ENCODE results near the gene RFLNA. TPM values are rescaled to one million over a fixed set of nuclear protein-coding genes. Genes with fewer than 3 reads are reported as not detected.
"Not testable (repeated sequence)": the region's sequence is repeated elsewhere in the genome, so short reads cannot be mapped to it uniquely, and the experiment has no call there.

Gene RFLNA
- total RNA-seq, 2 donors from 2014 or later, result 46.2 to 51.0 TPM

DNA sequence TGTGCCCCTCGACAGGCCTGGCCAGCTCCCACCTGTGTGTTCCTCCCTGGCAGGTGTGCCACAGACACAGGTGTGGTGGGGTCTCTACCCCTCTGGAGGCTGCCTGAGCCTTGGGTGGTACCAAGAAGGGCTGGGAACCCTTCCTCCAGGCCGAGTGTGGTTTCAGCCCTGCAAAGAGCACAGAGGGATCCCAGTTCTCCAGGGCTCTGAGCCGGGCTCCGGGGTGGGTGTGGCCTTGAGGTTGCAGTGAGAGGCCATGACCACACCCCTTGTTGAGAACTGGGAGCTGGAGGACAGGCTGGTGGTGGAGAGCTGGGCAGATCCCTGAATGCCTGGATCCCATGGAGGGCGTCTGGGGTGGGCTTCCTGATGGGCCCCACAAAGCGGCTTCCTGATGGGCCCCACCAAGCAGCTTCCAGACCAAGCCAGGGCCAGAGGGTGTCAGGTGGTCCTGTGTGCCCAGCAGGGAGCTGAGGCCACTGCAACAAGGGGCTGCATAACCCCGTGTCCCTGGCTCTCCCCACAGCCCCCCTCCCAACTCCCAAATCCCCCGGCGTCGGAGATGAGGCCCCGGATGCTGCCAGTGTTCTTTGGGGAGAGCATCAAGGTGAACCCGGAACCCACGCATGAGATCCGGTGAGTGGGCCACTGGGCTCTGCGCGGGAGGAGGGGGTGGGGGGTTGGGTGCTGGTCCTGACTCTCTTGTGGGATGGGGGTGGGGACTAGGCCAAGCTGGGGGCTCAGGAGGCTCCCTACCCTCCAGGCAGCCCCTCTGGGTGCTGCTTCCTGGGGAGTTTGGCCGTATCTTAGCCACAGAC, 16.6 kb downstream of the RFLNA start:
- ATAC-seq (peak; percentile 72), DNase-seq (peak in 1 of 2 donors; percentile 43)
- intact Hi-C loops (cut with DNase I, micrococcal nuclease), result no loop called here

DNA sequence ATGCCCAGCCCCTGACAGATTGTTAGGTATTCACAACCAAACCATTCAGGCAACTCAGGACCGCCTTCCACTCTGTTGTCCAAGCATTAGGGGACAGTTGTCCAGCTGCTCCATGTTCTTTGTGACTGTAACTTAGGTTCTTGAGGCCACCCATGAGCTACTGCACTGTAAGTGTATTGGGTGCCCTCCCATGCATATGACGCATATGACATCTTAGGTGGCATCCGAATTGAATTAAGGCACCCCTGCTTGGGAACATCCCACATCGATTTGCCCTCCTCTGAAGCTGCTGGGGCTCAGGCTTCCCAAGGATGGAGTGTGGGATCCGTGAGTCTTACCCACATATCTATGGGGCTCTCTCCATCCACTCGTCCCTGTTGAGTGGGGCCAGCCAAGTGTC, 17.7 kb downstream of the RFLNA start:
- ATAC-seq (no peak), DNase-seq (no peak)
- intact Hi-C loops (cut with DNase I, micrococcal nuclease), result no loop called here

DNA sequence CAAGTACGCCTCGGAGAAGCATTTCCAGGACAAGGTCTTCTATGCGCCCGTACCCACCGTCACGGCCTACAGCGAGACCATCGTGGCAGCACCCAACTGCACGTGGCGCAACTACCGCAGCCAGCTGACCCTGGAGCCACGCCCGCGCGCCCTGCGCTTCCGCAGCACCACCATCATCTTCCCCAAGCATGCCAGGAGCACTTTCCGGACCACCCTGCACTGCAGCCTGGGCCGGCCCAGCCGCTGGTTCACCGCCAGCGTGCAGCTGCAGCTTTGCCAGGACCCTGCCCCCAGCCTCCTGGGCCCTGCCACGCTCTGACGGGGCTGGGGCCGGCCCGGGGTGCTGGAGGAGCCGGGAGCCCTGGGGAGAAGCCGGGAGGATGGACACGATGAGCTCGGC, 19.3 kb downstream of the RFLNA start:
- DNase-seq (no peak), ATAC-seq (no peak)
- intact Hi-C loops (cut with DNase I, micrococcal nuclease), result no loop called here

DNA sequence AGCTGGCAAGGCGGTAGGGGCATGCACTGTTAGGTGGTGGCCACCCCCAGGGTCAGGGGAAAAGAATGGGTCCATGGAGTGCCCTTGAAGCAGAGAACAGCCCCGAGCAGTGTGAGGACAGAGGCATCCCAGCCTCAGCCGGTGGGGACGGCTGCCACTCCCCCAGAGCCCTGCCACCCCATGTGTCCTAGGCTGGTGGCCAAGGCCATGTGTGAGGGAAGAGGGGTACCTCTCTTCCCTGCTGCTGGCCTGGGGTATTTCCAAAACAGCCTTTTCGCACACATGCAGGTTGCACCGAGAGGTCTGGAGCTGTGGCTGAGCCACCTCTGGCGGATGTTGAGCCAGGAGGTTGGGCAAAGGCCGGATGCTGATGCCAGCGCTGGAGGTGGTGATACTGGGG, 19.9 kb downstream of the RFLNA start:
- no peak for DNase-seq
- ATAC-seq, result no peak
- intact Hi-C loops (cut with DNase I, micrococcal nuclease), result no loop called here

DNA sequence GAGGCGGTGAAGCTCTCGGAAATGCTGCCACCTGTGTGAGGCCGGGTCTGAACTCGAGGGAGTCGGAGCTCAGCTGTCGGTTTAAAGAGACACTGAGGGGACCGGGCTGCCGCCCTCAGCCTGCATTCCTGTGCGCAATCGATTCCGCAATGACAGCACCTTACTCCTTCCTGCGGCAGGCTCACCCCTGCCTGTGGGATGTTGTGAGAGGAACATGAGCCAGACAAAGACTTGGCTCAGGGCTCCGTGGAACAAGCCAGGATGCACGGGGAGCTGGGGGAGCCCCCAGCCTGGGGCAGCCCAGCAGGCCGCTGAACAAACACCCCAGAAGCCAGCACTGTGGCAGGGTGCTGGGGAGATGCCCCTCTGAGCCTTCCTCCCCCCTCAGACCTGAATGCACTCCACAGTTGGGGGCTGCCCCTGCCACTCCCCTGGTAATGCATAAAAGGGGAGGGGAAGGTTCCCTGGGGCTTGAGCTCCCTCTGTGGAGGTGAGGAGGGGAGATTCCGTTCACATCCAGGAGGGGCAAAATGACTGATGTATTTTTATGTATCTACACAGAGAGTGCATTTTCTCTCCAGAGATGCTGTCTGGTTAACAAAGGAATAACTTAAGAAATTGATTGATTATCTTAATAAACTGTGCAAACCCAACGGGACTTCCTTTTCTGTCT, 20.6 kb downstream of the RFLNA start:
- intact Hi-C loops (cut with DNase I, micrococcal nuclease), result no loop called here
- ATAC-seq (no peak), DNase-seq (no peak)

DNA sequence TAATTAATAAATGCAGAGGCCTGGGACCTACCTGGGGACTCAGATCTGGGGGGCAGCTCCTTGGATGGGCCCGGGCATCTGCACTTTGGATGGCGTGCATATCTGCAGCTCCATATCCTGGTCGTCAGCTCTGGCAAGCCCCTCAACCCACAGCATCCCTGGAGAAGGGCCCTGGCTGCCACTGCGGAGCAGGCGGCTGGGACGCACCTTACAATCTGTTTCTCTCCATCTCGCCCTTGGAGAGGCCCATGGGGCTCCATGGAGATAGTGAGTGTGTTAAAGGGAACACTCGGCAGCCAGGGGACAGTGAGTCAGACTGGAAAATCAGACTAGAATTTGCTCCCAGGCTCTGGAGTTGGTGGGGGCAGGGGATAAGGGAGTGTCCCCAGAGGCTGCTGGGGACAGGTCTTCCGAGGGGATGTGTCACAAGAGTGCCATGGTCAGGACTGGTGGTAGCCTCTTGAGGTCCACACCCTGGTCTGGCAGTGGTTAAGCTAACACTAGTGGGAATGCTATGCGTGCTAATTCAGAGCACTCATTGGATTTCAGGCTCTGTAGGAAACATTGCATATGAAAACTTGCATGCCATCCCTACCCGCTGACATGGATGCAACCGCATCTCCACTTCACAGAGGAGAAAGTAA, 21.5 kb downstream of the RFLNA start:
- ATAC-seq (no peak), DNase-seq (no peak)
- intact Hi-C loops (cut with DNase I, micrococcal nuclease), result no loop called here

DNA sequence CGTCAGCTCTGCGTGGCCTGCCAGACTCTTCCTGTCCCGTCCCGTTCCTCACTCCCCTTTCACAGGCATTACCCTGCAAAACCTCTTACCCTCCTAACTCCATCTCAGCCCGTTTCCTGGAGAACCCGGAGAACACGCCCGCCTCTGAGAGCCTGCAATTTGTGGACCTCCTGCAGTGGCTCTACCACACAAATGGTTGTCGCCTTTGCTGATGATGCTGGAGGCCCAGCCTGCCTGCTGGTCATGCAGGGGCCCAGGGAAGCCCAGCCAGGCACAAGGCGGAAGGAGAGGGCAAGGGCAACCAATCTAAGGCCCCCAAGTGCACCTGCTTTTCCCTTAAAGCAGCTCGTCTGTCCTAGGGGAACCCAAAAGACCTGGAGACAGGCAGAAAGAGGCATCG, 22.5 kb downstream of the RFLNA start:
- ATAC-seq (no peak), DNase-seq (no peak)
- intact Hi-C loops (cut with DNase I, micrococcal nuclease), result no loop called here

DNA sequence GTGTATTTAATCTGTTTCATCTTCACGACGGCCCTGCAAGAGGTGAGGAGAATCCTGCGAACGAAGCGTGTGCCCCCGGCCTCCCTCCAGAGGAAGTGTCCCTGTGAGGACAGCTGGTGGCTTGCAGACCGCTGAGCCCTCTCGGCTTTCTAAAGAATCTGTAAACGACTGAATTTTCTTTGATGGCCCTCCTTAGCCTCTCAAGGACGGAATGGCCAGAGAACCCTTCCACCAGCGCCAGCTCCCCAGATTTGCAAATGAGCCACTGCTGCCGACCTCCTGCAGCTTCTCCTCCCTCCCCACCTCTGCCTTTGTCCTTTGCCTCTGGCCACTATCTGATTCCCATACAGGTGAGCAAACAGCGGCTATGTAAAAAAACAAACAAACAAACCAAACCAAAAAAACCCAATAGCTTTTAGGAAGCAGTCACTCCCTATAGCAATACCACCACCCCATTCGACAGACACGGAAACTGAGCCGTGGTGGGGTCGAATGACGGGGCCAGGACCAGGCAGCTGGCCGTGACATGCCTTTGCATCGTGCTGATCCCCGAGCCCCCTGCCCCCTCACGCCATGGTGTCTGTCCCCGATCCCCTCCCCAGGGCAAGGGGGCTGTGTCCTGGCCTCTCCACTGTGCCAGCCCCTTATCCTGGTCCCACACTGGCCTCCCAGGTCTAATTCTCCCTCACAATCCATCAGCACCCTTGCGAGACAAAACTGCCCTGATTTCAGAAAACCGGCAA, 23.6 kb downstream of the RFLNA start:
- intact Hi-C loops (cut with DNase I, micrococcal nuclease), result no loop called here
- ATAC-seq (no peak), DNase-seq (no peak)

DNA sequence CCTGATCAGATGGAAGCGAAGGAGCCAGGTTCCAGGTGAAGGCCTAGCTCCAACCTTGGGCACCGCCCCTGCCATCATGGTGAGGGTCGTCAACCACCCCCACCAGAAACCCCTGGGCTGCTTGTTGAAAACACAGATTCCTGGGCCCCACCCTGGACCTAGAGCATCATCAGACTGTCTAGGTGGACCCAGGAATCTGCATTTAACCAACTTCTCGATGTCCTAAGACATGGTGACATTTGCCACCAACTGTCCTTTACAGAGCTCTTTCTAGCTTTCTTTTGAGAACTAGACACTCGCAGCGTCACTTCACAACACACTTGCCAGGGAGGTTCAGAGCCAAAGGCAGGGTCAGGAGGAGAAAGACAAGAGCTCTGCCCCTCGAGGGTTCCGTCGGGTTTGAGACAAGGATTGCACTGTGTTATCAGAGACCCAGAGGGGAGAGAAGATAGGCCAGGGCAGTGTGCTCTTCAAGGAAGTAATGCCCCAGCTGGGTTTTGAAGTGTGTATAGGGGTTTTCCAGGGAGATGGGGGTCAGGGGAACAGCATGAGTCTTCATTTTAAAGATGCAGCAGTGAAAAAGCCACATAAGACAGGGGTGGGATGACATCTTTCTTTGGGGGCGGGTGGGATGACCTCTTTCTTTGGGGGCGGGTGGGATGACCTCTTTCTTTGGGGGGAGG, 24.6 kb downstream of the RFLNA start:
- intact Hi-C loops (cut with DNase I, micrococcal nuclease), result loop anchor here in 1 of 2 donors (10.0 kb wide), 1 partner anchor 285 kb away; no protein-coding TSS in a partner anchor
- no peak for ATAC-seq
- no peak for DNase-seq

DNA sequence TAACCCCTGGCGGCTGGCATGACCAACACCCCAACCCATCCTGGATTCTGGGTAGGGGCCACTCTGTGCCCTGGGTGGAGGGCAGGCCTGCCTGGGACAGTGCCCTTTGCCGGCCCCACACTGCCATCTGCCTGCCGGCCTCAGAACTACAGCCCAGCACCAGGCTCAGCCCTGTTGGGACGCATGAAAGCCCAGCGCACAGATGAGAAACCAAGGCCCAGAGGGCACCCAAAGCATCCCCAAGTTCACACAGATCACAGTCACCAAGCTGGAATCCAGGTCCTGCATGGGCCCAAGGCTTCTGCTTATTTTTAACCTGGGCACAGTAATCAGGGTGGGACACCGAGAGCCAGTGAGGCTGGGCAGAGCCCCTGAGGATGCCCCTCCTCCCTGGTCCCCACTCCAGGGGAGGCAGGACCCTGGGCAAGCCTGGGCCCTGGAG, 26.2 kb downstream of the RFLNA start:
- DNase-seq, result peak; percentile 46 to 73
- peak; percentile 79 for ATAC-seq
- intact Hi-C loops (cut with DNase I, micrococcal nuclease), result loop anchor here in 1 of 2 donors (10.0 kb wide), 1 partner anchor 286 kb away; no protein-coding TSS in a partner anchor

DNA sequence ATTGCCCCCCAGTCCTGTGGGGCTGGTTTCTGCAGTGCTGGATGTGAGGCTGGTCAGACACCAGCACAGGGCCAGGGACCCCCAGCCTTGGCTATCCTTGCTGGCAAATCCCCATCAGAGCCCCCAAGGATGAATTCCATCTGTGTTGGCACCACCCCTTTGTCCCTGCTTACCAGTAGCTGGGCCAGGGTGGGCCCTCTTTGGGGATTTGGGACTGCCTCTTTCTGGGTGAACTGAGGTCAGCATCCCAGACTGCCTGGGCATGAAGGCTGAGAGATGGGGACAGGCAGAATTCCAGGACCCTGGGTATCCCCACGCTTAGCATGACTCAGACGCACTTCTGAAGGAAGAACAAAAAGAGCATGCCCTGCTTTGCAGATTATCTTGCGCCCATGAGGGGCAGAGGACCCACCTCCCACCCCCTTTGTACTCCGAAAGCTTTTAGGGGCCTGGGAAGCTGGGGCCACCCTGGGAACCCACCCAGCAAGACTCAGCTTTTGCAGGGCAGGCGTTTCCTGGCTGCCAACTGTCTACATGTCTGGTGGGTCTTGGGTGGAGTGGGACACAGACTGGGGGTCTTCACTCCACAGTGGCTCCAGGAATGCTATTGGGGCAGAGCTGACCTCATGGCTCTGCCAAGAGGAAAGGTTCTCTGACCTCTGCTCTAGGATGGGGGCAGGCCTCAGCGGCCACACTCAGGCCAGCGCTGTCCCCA, 26.8 kb downstream of the RFLNA start:
- DNase-seq, result no peak
- intact Hi-C loops (cut with DNase I, micrococcal nuclease), result loop anchor here in 1 of 2 donors (10.0 kb wide), 1 partner anchor 287 kb away; no protein-coding TSS in a partner anchor
- ATAC-seq, result peak; percentile 18

DNA sequence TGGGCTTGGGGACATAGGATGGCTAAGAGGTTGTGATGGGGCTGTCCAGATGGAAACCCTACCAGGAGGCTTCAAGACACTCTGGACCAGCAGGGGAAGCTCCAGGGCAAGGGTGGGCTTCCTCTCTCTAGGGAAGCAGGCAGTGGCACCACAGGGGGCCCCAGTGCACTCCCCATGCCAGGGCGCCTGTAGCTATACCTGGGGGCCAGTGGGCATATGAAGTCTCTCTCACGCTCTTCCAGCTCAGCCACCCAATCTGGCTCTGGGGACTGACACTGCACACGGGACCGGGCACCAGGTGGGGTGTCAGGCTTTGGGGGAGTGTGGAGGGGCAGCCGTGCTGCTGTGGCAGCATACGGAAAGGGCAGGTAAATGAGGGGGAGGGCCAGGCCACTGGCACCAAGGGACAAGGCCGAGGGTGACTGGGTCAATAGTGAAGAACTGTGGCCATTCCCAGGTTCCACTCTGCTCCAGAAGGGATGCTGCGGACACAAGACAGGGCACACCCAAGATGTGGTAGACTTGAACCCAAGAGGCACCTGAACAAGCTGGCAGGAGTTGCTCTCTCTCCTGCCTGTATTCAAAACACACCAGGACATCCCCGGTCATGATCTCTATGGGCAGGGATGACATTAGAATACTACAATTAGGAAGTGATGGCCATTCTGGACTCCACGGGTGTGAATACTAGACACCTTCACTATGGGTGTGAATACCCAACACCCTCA, 27.5 kb downstream of the RFLNA start:
- ATAC-seq, result peak; percentile 3
- no peak for DNase-seq
- intact Hi-C loops (cut with DNase I, micrococcal nuclease), result loop anchor here in 1 of 2 donors (10.0 kb wide), 1 partner anchor 288 kb away; no protein-coding TSS in a partner anchor

DNA sequence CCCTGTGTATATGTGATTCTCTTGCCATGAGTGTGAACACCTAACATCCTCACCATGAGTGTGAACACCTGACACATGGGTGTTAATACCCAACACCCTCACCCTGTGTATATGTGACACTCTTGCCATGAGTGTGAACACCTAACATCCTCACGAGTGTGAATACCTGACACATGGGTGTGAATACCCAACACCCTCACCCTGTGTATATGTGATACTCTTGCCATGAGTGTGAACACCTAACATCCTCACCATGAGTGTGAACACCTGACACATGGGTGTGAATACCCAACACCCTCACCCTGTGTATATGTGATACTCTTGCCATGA, 28.1 kb downstream of the RFLNA start:
- intact Hi-C loops (cut with DNase I, micrococcal nuclease), result loop anchor here in 1 of 2 donors (10.0 kb wide), 1 partner anchor 288 kb away; no protein-coding TSS in a partner anchor
- DNase-seq, ATAC-seq: not testable (repeated sequence)

DNA sequence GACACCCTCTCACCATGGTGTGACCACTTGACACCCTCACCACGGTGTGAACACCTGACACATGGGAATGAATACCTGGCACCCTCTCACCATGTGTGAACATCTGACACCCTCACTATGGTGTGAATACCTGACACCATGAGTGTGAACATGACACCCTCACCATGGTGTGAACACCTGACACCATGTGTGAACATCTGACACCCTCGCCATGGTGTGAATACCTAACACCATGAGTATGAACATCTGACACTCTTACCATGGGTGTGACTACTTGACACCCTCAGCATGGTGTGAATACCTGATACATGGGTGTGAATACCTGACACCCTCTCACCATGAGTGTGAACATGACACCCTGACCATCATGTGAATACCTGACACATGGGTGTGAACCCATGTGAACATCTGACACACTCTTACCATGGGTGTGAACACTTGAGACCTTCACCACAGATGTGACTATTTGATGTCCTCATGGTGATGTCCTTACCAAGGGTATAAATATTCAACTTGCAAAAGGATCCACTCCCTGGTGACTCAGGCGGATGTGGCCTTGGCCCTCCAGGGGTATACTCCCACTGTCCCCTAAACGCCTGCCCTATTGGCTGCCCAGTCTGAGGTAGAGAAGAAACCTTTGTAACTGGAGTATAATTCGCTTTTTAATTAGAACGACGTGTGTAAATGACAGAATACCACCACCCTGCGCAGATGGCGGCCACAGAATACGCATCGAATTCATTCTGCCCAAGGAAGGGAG, 29.1 kb downstream of the RFLNA start:
- no peak for DNase-seq
- intact Hi-C loops (cut with DNase I, micrococcal nuclease), result loop anchor here in 1 of 2 donors (10.0 kb wide), 1 partner anchor 289 kb away; no protein-coding TSS in a partner anchor
- no peak for ATAC-seq

DNA sequence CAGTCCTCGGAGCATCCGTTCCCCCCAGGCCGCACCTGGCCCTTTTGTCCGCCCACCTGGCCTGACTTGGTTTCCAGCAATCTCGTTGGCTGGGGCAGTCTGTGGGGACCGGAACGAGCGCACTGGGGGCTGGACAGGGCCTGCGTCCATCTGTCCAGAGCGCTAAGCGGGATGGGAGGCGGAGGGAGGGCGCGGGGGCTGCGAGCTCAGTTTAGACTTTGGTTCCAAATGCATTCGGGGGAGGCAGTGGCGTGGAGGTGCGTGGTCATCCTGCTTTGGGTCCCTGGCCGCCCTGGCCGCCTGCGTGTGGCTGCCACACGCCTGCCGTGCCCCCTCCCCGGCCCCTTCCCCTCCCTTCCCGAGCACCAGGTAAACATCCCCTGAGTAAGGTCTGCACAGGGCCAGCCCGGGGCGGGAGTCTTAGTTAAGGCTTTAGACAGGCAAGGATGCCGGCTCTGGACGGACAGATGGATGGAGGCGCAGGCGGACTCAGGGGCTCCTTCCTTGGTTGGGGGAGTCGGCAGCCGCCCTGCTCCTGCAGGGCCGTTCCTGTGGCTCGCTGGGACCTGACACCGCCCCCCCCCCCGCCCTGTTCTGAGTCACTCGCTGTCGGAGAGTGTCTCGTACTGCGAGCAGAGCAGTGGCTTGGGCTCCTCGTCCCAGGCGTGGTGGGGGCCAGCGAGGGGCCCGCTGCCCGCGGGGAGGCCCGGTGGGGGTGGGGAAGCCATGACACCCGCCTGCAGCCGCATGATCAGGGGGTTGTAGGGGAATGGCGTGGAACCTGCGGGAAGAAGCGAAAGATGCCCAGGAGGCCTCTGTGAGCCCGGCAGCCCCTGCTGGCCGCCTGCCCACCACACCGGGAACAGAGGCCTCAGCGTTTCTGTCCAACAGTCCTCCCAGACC, 30.2 kb downstream of the RFLNA start:
- intact Hi-C loops (cut with DNase I, micrococcal nuclease), result loop anchor here in 1 of 2 donors (10.0 kb wide), 1 partner anchor 290 kb away; no protein-coding TSS in a partner anchor

More for the DNA sequence above, 30.2 kb downstream of the RFLNA start:
- ATAC-seq (no peak), DNase-seq (no peak)
